ENCODE results near the gene INVS. TPM values are rescaled to one million over a fixed set of nuclear protein-coding genes. Genes with fewer than 3 reads are reported as not detected.

INVS gene
- total RNA-seq, 1 experiment from 2014 or later = 21.1 TPM

DNA sequence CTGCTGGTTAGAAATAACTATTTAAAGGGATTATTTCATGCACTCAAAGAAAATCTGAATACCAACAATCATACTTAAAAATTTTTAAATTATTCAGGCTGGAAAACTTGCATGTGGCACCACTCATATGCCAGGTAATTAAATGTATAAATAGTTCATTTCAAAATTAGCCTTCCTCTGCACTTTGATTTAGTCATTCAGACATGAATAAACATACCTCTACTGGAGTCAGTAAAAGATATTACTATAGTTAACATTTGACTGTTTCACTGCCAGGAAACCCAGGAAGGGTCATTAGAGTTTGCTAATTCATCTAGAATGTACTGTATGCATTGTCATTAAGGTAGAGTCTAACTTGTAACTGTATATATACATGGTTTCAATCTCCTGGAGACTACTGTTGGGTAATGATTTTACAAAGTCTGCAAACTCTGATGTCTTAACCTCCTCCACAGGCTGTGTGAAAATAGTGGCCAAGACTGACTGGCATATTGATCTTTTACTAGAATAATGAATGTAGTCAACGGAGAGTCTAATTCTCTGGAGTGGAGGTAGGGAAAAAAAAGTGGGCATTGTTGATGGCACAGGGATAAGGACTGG lies 210.0 kb downstream of the INVS start:
- no peak overlapping the region for H3K9ac ChIP-seq (ENCODE audit: low read length)
- no peaks in the 10 kb centered on the region for H3K4me1 ChIP-seq (ENCODE audit: control insufficient read depth in 1 of 2, insufficient read depth in 2 of 2, low read length in 2 of 2)
- peaks cover 6 to 30% of the 10 kb centered on the region in 2 experiments for H3K36me3 ChIP-seq (ENCODE audit: control insufficient read depth in 1 of 2, insufficient read depth in 2 of 2, low read length in 2 of 2)
- RAD21 ChIA-PET (ENCODE audit: low non-redundant PET in 1 of 2, low total read pairs in 2 of 2, uncharacterized antibody in 2 of 2, unreplicated experiment in 2 of 2) = no interaction called here
- no peak overlapping the region for H2AFZ ChIP-seq (ENCODE audit: low read depth, low read length, poor library complexity, severe bottlenecking)
- BruUV-seq (replicated peaks) = no TSS peak
- DNase-seq (ENCODE audit: low read depth, low spot score) (no peak), ATAC-seq (no peak)
- no peaks in the 10 kb centered on the region for H3K27me3 ChIP-seq (ENCODE audit: insufficient read depth, low read length)
- CTCF ChIA-PET = no interaction called here
- peaks cover 79% of the 10 kb centered on the region for H3K79me2 ChIP-seq (ENCODE audit: insufficient read depth, low read length)
- no peaks in the 10 kb centered on the region for H3K9me3 ChIP-seq (ENCODE audit: control insufficient read depth in 1 of 2, insufficient read depth in 1 of 2, low read depth in 1 of 2, low read length in 2 of 2)
- H3K9me2 ChIP-seq (ENCODE audit: insufficient read depth) = no peaks in the 10 kb centered on the region
- no peak overlapping the region for H3K4me2 ChIP-seq (ENCODE audit: low read length)
- intact Hi-C loops (cut with micrococcal nuclease) = no loop called here
- POLR2A ChIA-PET = no interaction called here
- TF ChIP-seq POLR2AphosphoS5 (IDR thresholded peaks at IDR 0.05; ENCODE audit: low read depth, low read length) (no peak), SP1 (IDR thresholded peaks at IDR 0.05; ENCODE audit: low read depth) (no peak), CBX3 (IDR thresholded peaks at IDR 0.05; ENCODE audit: low read depth) (no peak), MAX (IDR thresholded peaks at IDR 0.05) (no peak), YY1 (IDR thresholded peaks at IDR 0.05; ENCODE audit: extremely low read depth, insufficient replicate concordance, low read depth, low read length) (no peak), FOSL1 (IDR thresholded peaks at IDR 0.05; ENCODE audit: low read depth) (no peak), SIN3A (IDR thresholded peaks at IDR 0.05; ENCODE audit: low read depth) (no peak), CEBPB (IDR thresholded peaks at IDR 0.05; ENCODE audit: low read depth) (no peak), ZNF274 (IDR thresholded peaks at IDR 0.05; ENCODE audit: low read depth, low read length) (no peak), RAD21 (IDR thresholded peaks at IDR 0.05; ENCODE audit: low read depth) (no peak), REST (IDR thresholded peaks at IDR 0.05; ENCODE audit: low read depth) (no peak), TCF7L2 (IDR thresholded peaks at IDR 0.05; ENCODE audit: borderline replicate concordance, extremely low read depth, insufficient read depth, insufficient read length) (no peak), EZH2phosphoT487 (IDR thresholded peaks at IDR 0.05; ENCODE audit: borderline replicate concordance) (no peak)
- TF ChIP-seq, protein P1, sequence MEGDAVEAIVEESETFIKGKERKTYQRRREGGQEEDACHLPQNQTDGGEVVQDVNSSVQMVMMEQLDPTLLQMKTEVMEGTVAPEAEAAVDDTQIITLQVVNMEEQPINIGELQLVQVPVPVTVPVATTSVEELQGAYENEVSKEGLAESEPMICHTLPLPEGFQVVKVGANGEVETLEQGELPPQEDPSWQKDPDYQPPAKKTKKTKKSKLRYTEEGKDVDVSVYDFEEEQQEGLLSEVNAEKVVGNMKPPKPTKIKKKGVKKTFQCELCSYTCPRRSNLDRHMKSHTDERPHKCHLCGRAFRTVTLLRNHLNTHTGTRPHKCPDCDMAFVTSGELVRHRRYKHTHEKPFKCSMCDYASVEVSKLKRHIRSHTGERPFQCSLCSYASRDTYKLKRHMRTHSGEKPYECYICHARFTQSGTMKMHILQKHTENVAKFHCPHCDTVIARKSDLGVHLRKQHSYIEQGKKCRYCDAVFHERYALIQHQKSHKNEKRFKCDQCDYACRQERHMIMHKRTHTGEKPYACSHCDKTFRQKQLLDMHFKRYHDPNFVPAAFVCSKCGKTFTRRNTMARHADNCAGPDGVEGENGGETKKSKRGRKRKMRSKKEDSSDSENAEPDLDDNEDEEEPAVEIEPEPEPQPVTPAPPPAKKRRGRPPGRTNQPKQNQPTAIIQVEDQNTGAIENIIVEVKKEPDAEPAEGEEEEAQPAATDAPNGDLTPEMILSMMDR (IDR thresholded peaks at IDR 0.05 in 2 of 3, conservative IDR thresholded peaks at IDR 0.05 in 1 of 3; ENCODE audit: borderline replicate concordance in 1 of 3, insufficient read depth in 1 of 3, low read depth in 2 of 3, low read length in 2 of 3) = no peak
- H3K27ac ChIP-seq (ENCODE audit: low read depth, low read length) = no peak overlapping the region
- H4K20me1 ChIP-seq (ENCODE audit: insufficient read depth) = peaks cover 6% of the 10 kb centered on the region; the same call in 1 of the 2 replicates
- no peak overlapping the region for H3K4me3 ChIP-seq (replicated peaks in 1 of 2; ENCODE audit: low read depth in 1 of 2, low read length in 2 of 2)

All from HCT116 (cell line).